Glutamatergic neuron (in vitro differentiated cells): Measurements from ENCODE around the gene MMAB. TPM values are rescaled to one million over a fixed set of nuclear protein-coding genes. Genes with fewer than 3 reads are reported as not detected.

Experiments
- DNase-seq: peaks from one replicate; pipeline ENCODE4 v3.0.0; 2022
- H3K27ac Mint-ChIP-seq: one replicate; pipeline ENCODE4 v1.8.0; 2020; ENCODE audit warnings: mild to moderate bottlenecking, mixed read lengths, inconsistent platforms; ENCODE audit not compliant: unreplicated experiment
- H3K27me3 Mint-ChIP-seq: one replicate; pipeline ENCODE4 v1.8.0; 2020; ENCODE audit warnings: mild to moderate bottlenecking, moderate library complexity, mixed read lengths, inconsistent platforms; ENCODE audit not compliant: unreplicated experiment
- H3K36me3 Mint-ChIP-seq: one replicate; pipeline ENCODE4 v1.8.0; 2020; ENCODE audit warnings: mild to moderate bottlenecking, mixed read lengths, inconsistent platforms; ENCODE audit not compliant: unreplicated experiment
- H3K4me1 Mint-ChIP-seq: one replicate; pipeline ENCODE4 v1.8.0; 2020; ENCODE audit warnings: mild to moderate bottlenecking, low read depth, mixed read lengths, inconsistent platforms; ENCODE audit not compliant: unreplicated experiment
- H3K4me3 Mint-ChIP-seq: one replicate; pipeline ENCODE4 v1.8.0; 2020; ENCODE audit warnings: mild to moderate bottlenecking, mixed read lengths, inconsistent platforms; ENCODE audit not compliant: unreplicated experiment
- H3K9me3 Mint-ChIP-seq: one replicate; pipeline ENCODE4 v1.8.0; 2020; ENCODE audit warnings: mild to moderate bottlenecking, moderate library complexity, mixed read lengths, inconsistent platforms; ENCODE audit not compliant: unreplicated experiment
- total RNA-seq: library from RNA; stranded (reverse); fragmentation: NEBNext Ultra II Directional; extraction: Animal tissue kit (Norgen Biotek cat#: 25700); gene quantifications from one replicate; pipeline ENCODE4 v1.2.1, GENCODE V29; 2021; ENCODE audit not compliant: unreplicated experiment
- TF ChIP-seq, protein P1 (sequence below): fragments of 200-600 bp; sonication (generic); IDR thresholded peaks from one replicate; pipeline ENCODE4 v1.5.0; 2021; ENCODE audit not compliant: partially characterized antibody, unreplicated experiment

The MMAB gene
- total RNA-seq, 1 donor from 2014 or later: 28.7 TPM

DNA sequence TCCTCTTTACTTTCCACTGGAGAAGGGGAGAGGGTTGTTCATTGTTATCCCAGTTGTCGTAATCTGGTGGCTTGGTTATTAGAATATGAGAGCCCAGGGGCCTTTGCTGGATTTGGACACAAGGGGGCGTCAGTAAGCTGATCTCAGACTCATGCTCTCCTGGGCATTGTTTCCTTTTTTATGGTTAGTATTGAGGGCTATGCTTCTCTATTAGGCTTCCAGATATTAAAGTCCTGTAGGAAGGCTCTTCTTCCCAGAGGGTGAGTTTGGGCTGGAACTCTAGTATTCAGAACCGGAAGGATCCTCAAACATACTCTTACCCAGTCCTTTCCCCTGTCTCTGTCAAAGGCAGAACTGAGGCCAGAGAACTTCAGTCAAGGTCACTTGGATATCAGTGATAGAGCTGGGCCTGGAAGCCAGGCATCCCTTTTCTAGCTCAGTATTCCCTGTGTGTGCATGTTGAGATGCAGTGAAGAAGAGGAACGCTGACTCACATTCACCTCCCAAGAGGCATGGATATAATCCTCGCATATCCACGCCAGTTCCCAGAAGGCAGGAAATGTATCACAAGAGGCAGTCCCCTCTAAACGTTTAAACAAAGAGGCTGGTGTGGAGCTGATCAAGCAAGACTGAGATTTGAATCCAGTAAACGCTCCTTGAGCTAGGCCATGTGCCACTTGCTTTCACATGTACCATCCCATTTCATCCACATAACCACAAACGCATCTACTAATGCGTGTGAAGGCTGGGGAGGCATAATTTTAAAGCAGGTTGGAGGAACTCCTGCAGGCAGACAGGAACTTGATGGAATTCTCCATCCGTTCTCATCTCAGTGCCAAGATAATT, 54.3 kb downstream of the MMAB start:
- peaks cover 51% of the 10 kb centered on the region for H3K4me1 Mint-ChIP-seq
- H3K27ac Mint-ChIP-seq: peak overlapping the region; percentile 94
- H3K9me3 Mint-ChIP-seq: peaks cover 12% of the 10 kb centered on the region
- TF ChIP-seq, protein P1, sequence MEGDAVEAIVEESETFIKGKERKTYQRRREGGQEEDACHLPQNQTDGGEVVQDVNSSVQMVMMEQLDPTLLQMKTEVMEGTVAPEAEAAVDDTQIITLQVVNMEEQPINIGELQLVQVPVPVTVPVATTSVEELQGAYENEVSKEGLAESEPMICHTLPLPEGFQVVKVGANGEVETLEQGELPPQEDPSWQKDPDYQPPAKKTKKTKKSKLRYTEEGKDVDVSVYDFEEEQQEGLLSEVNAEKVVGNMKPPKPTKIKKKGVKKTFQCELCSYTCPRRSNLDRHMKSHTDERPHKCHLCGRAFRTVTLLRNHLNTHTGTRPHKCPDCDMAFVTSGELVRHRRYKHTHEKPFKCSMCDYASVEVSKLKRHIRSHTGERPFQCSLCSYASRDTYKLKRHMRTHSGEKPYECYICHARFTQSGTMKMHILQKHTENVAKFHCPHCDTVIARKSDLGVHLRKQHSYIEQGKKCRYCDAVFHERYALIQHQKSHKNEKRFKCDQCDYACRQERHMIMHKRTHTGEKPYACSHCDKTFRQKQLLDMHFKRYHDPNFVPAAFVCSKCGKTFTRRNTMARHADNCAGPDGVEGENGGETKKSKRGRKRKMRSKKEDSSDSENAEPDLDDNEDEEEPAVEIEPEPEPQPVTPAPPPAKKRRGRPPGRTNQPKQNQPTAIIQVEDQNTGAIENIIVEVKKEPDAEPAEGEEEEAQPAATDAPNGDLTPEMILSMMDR: peak; percentile 79
- H3K27me3 Mint-ChIP-seq: peaks cover 13% of the 10 kb centered on the region
- DNase-seq: peak; percentile 80
- H3K4me3 Mint-ChIP-seq: peak overlapping the region; percentile 68
- peaks cover 4% of the 10 kb centered on the region for H3K36me3 Mint-ChIP-seq

DNA sequence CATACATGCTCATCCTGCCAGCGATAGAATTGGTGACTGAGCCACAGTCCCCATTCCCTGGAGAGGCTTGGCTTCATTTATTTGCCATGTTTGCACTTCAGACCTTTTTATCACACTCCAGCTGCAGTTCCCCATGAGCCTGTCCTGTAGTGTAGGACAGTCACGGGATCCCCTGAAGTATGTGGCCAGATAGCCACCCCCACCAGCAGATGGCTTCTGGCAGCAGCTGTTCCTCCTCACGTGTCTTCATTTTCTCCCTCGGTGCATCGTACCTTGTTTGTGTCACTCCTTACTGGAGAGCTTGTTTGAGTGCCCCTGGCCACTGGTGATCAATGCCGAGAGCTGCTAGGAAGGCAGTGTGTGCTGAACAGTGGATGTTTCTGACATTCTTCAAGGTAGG, 55.7 kb downstream of the MMAB start:
- TF ChIP-seq, protein P1: no peak
- Mint-ChIP-seq H3K27ac (peak overlapping the region; percentile 94), H3K27me3 (peaks cover 13% of the 10 kb centered on the region), H3K4me1 (peaks cover 56% of the 10 kb centered on the region), H3K9me3 (peaks cover 7% of the 10 kb centered on the region), H3K36me3 (no peaks in the 10 kb centered on the region), H3K4me3 (peak overlapping the region; percentile 8)
- DNase-seq: peak; percentile 67

DNA sequence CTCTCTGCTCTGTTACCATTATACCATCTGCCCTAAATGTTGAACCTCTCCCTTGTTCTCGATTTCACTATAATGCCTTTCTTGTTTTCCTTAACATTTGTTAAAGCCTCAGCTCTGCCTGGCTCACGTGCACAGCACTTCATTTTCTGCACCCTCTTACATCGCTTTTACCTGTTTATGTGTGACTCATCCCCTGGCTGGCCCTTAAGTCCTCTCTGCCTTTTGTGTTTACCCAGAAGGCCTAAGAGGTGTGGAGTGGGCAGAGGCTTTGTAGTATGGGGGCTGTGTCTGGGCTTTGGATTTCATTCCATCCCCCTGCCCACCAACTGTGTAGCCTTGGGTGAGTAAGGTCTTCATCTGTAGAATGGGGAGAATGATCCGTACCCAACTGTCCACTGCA, 59.3 kb downstream of the MMAB start:
- Mint-ChIP-seq H3K4me3 (peak overlapping the region; percentile 40), H3K27me3 (peaks cover 13% of the 10 kb centered on the region), H3K27ac (peak overlapping the region; percentile 92), H3K4me1 (peaks cover 47% of the 10 kb centered on the region), H3K36me3 (no peaks in the 10 kb centered on the region), H3K9me3 (peaks cover 5% of the 10 kb centered on the region)
- TF ChIP-seq, protein P1: no peak
- DNase-seq: no peak

DNA sequence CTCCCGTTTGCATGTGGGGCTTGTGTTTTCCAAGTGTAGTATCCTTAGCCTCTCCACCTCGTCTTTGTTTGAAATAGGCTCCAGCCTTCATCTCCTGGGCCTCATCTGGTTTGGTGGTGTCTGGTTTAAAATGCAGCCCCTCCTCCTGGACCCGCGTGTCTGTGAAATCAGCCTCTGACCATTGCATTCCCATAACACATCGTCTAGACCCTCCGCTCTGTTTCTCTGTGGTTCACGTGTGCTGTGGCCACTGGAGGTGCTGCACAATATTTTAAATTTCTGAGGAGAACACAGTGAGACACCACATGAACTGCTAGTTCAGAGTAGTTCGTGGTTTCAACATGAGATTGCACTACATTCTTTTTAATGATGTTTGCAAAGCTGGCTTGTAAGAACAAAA, 60.3 kb downstream of the MMAB start:
- DNase-seq: no peak
- peaks cover 10% of the 10 kb centered on the region for H3K27me3 Mint-ChIP-seq
- no peaks in the 10 kb centered on the region for H3K36me3 Mint-ChIP-seq
- peaks cover 5% of the 10 kb centered on the region for H3K9me3 Mint-ChIP-seq
- H3K27ac Mint-ChIP-seq: peak overlapping the region; percentile 92
- H3K4me1 Mint-ChIP-seq: peaks cover 38% of the 10 kb centered on the region
- TF ChIP-seq, protein P1: no peak
- H3K4me3 Mint-ChIP-seq: peak overlapping the region; percentile 44

DNA sequence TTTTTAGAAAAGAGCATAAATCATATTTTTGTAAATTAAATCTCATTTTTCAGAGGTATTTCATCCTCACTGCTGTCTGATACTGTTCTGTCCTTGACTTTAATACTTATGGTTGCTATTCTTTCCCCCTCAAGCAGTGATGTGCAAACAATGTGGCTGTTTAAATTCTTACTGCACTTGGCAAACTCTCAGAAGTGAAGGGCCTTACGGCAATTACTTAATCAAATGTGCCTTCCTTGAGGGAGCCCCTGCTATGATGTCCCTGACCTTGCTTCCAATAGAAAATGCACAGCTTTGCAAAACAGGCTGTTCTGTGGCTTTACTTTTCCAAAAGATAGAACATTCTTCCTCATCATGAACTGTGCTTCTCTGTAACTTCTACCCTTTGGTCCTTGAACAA, 60.7 kb downstream of the MMAB start:
- H3K9me3 Mint-ChIP-seq: peaks cover 3% of the 10 kb centered on the region
- H3K36me3 Mint-ChIP-seq: no peaks in the 10 kb centered on the region
- TF ChIP-seq, protein P1: no peak
- peaks cover 8% of the 10 kb centered on the region for H3K27me3 Mint-ChIP-seq
- peak overlapping the region; percentile 92 for H3K27ac Mint-ChIP-seq
- peak overlapping the region; percentile 44 for H3K4me3 Mint-ChIP-seq
- H3K4me1 Mint-ChIP-seq: peaks cover 33% of the 10 kb centered on the region
- DNase-seq: no peak
